Uterus (tissue), 2 donors: Measurements from ENCODE around the gene PKNOX2.

Source experiments
- CTCF ChIP-seq, 4 experiments: fragments of 200-600 bp in 2 of 4; fragments of 450-650 bp in 2 of 4; sonication (generic) in 2 of 4; IDR thresholded peaks; one replicate each; pipeline ENCODE4 v1.5.1; 2016 to 2019; ENCODE audit warnings: antibody characterized with exemption in 4 of 4, mild to moderate bottlenecking in 2 of 4, moderate library complexity in 1 of 4
- POLR2A ChIP-seq, 2 donors: fragments of 450-650 bp; IDR thresholded peaks; one replicate each; pipeline ENCODE4 v1.6.1; 2016; ENCODE audit warnings: antibody characterized with exemption in 2 of 2, mild to moderate bottlenecking in 1 of 2, moderate library complexity in 1 of 2

- TF ChIP-seq POLR2A (IDR thresholded peaks at IDR 0.05) (no peak), CTCF (IDR thresholded peaks at IDR 0.05) (no peak)
Observed at GRCh38 chr11:125394296-125394695, 229.7 kb downstream of the PKNOX2 start.
